OCI-LY3 (cell line): ENCODE results near the gene AMN.

Experiments used
- CTCF ChIP-seq: fragments of 200-600, 300-600 bp; sonication (generic); IDR thresholded peaks from 2 replicates; pipeline ENCODE4 v1.5.1; 2014; ENCODE audit warnings: antibody characterized with exemption, low read length, low read depth
- EZH2phosphoT487 ChIP-seq: fragments of 200-600 bp; shearing (Covaris generic); IDR thresholded peaks from 2 replicates; pipeline ENCODE4 v1.6.1; 2018; ENCODE audit warnings: antibody characterized with exemption, mixed run types, low read depth

GRCh38 chr14:102914474-102915291 is 7.8 kb upstream of the AMN start:
- TF ChIP-seq CTCF (no peak), EZH2phosphoT487 (no peak)
